A673 (cell line): ENCODE data around the gene PHF1. TPM values are rescaled to one million over a fixed set of nuclear protein-coding genes. Genes with fewer than 3 reads are reported as not detected.

Experiments
- BruUV-seq: library from RNA; stranded (reverse); fragments of 400-500 nt; replicated peaks from 2 replicates; lab custom pipeline; 2021; lab: Mats Ljungman, UMichigan
- CTCF ChIA-PET: fragments of 300-600 bp; sonication (Branson Sonifier 250); formaldehyde crosslinking; loops from one replicate; lab custom pipeline; 2022; ENCODE audit warnings: antibody characterized with exemption; lab: Charles Lee
- POLR2A ChIA-PET: fragments of 300-600 bp; sonication (Branson Sonifier 250); formaldehyde crosslinking; loops from one replicate; lab custom pipeline; 2022; ENCODE audit warnings: antibody characterized with exemption; ENCODE audit not compliant: low non-redundant PET; lab: Charles Lee
- DNase-seq: peaks from one replicate; pipeline ENCODE4 v3.0.0-alpha.2; 2015; ENCODE audit warnings: low spot score
- H3K27ac ChIP-seq: fragments of 200-600 bp; sonication (generic); 2 replicates; pipeline ENCODE4 v1.5.1; 2016; ENCODE audit warnings: mixed run types, low read depth, mild to moderate bottlenecking, mixed read lengths, antibody characterized with exemption, low read length; ENCODE audit not compliant: poor library complexity, severe bottlenecking
- H3K27me3 ChIP-seq: fragments of 200-600 bp; sonication (generic); replicated peaks from 2 replicates; pipeline ENCODE4 v1.6.1; 2017; ENCODE audit warnings: mixed run types, low read depth, mild to moderate bottlenecking, mixed read lengths, antibody characterized with exemption, low read length; ENCODE audit not compliant: insufficient read depth, poor library complexity
- H3K36me3 ChIP-seq: fragments of 200-600 bp; sonication (generic); 2 replicates; pipeline ENCODE4 v1.6.1; 2016; ENCODE audit warnings: mixed run types, mild to moderate bottlenecking, mixed read lengths, antibody characterized with exemption, low read length; ENCODE audit not compliant: insufficient read depth, poor library complexity, severe bottlenecking
- H3K4me1 ChIP-seq: fragments of 200-600 bp; sonication (generic); 2 replicates; pipeline ENCODE4 v1.6.1; 2017; ENCODE audit warnings: mixed run types, mild to moderate bottlenecking, mixed read lengths, antibody characterized with exemption, low read length; ENCODE audit not compliant: insufficient read depth, poor library complexity, severe bottlenecking
- H3K4me3 ChIP-seq: fragments of 200-600 bp; sonication (generic); 2 replicates; pipeline ENCODE4 v1.5.1; 2016; ENCODE audit warnings: low read depth, mixed run types, mild to moderate bottlenecking, mixed read lengths, low read length; ENCODE audit not compliant: poor library complexity, severe bottlenecking
- H3K9me3 ChIP-seq: fragments of 200-600 bp; sonication (generic); 2 replicates; pipeline ENCODE4 v1.6.1; 2016; ENCODE audit warnings: mixed run types, low read depth, mild to moderate bottlenecking, mixed read lengths, antibody characterized with exemption, low read length; ENCODE audit not compliant: poor library complexity, severe bottlenecking
- EZH2 ChIP-seq: fragments of 200-600 bp; sonication (generic); IDR thresholded peaks from 2 replicates; pipeline ENCODE4 v1.6.1; 2017; ENCODE audit warnings: borderline replicate concordance, low read depth, mild to moderate bottlenecking, mixed read lengths, antibody characterized with exemption, low read length; ENCODE audit not compliant: poor library complexity, severe bottlenecking
- intact Hi-C: fragments of 100-400 bp; cut with micrococcal nuclease; formaldehyde crosslinking; loops from one replicate; pipeline ENCODE4 v1.10.0; 2022; ENCODE audit not compliant: unreplicated experiment
- total RNA-seq: library from RNA; stranded (reverse); gene quantifications from 2 replicates; pipeline ENCODE4 v1.2.3, GENCODE V29; 2021
- TF ChIP-seq, protein P1 (sequence below): fragments of 300-800, 200-600 bp; sonication (generic); conservative IDR thresholded peaks from 2 replicates; pipeline ENCODE4 v1.5.1; 2017; ENCODE audit warnings: low read depth, mild to moderate bottlenecking, antibody characterized with exemption, low read length, moderate library complexity, mixed read lengths

PHF1 gene
- total RNA-seq, 1 experiment from 2014 or later: 53.5 TPM

GRCh38 chr6:33433544-33434191 is 22.9 kb downstream of the PHF1 start:
- Histone ChIP-seq H3K27ac (no peak overlapping the region), H3K36me3 (peaks cover 38% of the 10 kb centered on the region), H3K9me3 (no peaks in the 10 kb centered on the region), H3K4me1 (peaks cover 48% of the 10 kb centered on the region), H3K4me3 (no peak overlapping the region), H3K27me3 (no peaks in the 10 kb centered on the region)
- ChIA-PET POLR2A (interaction anchor here (0.6 to 0.7 kb wide), 2 partner anchors 19 to 138 kb away, joined by 3 to 5 read pairs; no protein-coding TSS in a partner anchor), CTCF (no interaction called here)
- intact Hi-C loops: no loop called here
- TF ChIP-seq EZH2: no peak
- TF ChIP-seq, protein P1, sequence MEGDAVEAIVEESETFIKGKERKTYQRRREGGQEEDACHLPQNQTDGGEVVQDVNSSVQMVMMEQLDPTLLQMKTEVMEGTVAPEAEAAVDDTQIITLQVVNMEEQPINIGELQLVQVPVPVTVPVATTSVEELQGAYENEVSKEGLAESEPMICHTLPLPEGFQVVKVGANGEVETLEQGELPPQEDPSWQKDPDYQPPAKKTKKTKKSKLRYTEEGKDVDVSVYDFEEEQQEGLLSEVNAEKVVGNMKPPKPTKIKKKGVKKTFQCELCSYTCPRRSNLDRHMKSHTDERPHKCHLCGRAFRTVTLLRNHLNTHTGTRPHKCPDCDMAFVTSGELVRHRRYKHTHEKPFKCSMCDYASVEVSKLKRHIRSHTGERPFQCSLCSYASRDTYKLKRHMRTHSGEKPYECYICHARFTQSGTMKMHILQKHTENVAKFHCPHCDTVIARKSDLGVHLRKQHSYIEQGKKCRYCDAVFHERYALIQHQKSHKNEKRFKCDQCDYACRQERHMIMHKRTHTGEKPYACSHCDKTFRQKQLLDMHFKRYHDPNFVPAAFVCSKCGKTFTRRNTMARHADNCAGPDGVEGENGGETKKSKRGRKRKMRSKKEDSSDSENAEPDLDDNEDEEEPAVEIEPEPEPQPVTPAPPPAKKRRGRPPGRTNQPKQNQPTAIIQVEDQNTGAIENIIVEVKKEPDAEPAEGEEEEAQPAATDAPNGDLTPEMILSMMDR: no peak
- no TSS peak for BruUV-seq
- DNase-seq: no peak

DNA sequence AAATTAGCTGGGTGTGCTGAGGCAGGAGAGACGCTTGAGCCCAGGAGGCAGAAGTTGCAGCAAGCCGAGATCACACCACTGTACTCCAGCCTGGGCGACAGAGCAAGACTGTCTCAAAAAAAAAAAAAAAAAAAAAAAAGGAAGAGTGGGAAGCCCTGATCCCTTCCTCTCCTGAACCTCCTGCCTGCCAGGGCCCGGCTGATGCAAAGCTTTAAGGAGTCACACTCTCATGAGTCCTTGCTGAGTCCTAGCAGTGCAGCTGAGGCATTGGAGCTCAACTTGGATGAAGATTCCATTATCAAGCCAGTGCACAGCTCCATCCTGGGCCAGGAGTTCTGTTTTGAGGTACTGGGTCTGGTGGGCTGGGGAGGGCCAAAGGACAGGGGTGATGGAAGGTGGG is 24.1 kb downstream of the PHF1 start:
- H3K4me1 ChIP-seq: peaks cover 35% of the 10 kb centered on the region
- no peak for DNase-seq
- H3K36me3 ChIP-seq: peaks cover 45% of the 10 kb centered on the region
- ChIA-PET POLR2A (no interaction called here), CTCF (no interaction called here)
- no peaks in the 10 kb centered on the region for H3K27me3 ChIP-seq
- no peak overlapping the region for H3K4me3 ChIP-seq
- TF ChIP-seq, protein P1: no peak
- no peak for TF ChIP-seq EZH2
- intact Hi-C loops: no loop called here
- H3K27ac ChIP-seq: no peak overlapping the region
- no TSS peak for BruUV-seq
- H3K9me3 ChIP-seq: no peaks in the 10 kb centered on the region

DNA sequence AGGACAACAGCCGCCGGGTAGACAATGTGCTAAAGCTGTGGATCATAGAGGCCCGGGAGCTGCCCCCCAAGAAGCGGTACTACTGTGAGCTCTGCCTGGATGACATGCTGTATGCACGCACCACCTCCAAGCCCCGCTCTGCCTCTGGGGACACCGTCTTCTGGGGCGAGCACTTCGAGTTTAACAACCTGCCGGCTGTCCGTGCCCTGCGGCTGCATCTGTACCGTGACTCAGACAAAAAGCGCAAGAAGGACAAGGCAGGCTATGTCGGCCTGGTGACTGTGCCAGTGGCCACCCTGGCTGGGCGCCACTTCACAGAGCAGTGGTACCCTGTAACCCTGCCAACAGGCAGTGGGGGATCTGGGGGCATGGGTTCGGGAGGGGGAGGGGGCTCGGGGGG is 26.9 kb downstream of the PHF1 start:
- ChIA-PET POLR2A (no interaction called here), CTCF (no interaction called here)
- H3K36me3 ChIP-seq: peaks cover 60% of the 10 kb centered on the region
- peaks cover 8% of the 10 kb centered on the region for H3K4me1 ChIP-seq
- H3K27ac ChIP-seq: no peak overlapping the region
- TF ChIP-seq EZH2: no peak
- TF ChIP-seq, protein P1: no peak
- DNase-seq: no peak
- H3K9me3 ChIP-seq: no peaks in the 10 kb centered on the region
- intact Hi-C loops: no loop called here
- no peak overlapping the region for H3K4me3 ChIP-seq
- BruUV-seq: no TSS peak
- no peaks in the 10 kb centered on the region for H3K27me3 ChIP-seq
